ENCODE measurements around the gene STK39. TPM values are rescaled to one million over a fixed set of nuclear protein-coding genes. Genes with fewer than 3 reads are reported as not detected.

The STK39 gene
- total RNA-seq, 1 experiment from 2014 or later: 22.1 TPM

GRCh38 chr2:168159754-168160585 lies 87.4 kb downstream of the STK39 start:
- no peak overlapping the region for H4K5ac ChIP-seq (ENCODE audit: insufficient read length, low read depth, low read length)
- no peak overlapping the region for H2BK20ac ChIP-seq (ENCODE audit: low read depth, low read length, poor library complexity, severe bottlenecking)
- Mint-ChIP-seq H3K4me1 (peaks cover 3 to 11% of the 10 kb centered on the region in 2 experiments; a peak in 3 of 4 replicates), H3K4me3 (no peak overlapping the region), H3K36me3 (ENCODE audit: insufficient read depth in 1 of 3, low read depth in 3 of 3) (peaks cover 0 to 10% (median 7%) of the 10 kb centered on the region in 3 experiments; a peak in 3 of 7 replicates), H3K27me3 (ENCODE audit: low read depth) (no peaks in the 10 kb centered on the region), H3K27ac (no peak overlapping the region; a peak in 1 of 7 replicates), H3K9me3 (no peaks in the 10 kb centered on the region)
- H2BK15ac ChIP-seq (ENCODE audit: low read depth, low read length): no peak overlapping the region; the same call in 1 of the 2 replicates
- H2AK5ac ChIP-seq (ENCODE audit: insufficient read length, low read length): no peak overlapping the region
- no CpG with 5 or more reads among the region's 8 CpGs for WGBS (ENCODE audit: extremely low coverage, insufficient read length, low lambda C conversion rate)
- no peak overlapping the region for H2AFZ ChIP-seq (ENCODE audit: low read length)
- H2BK12ac ChIP-seq (ENCODE audit: insufficient read length, low read depth, low read length): no peak overlapping the region
- no peaks in the 10 kb centered on the region for H3K9me3 ChIP-seq (ENCODE audit: control insufficient read depth, low read depth, low read length)
- H2BK5ac ChIP-seq (ENCODE audit: insufficient read length, low read length): no peak overlapping the region
- H3K14ac ChIP-seq (ENCODE audit: insufficient read depth, low read length): no peak overlapping the region
- no peak overlapping the region for H3K9ac ChIP-seq (ENCODE audit: extremely low read depth, insufficient read length, low read length)
- no peak overlapping the region for H2BK120ac ChIP-seq (ENCODE audit: low read depth, low read length, poor library complexity, severe bottlenecking)
- no peak overlapping the region for H3K23ac ChIP-seq (ENCODE audit: insufficient read length, low read depth, low read length)
- H3K23me2 ChIP-seq (ENCODE audit: insufficient read length, low read depth, low read length, poor library complexity, severe bottlenecking): no peaks in the 10 kb centered on the region
- no peak overlapping the region for H3K4me2 ChIP-seq (ENCODE audit: insufficient read depth, insufficient read length, low read length)
- no peak overlapping the region for H3K18ac ChIP-seq (ENCODE audit: insufficient read length, low read depth, low read length)
- no peaks in the 10 kb centered on the region; the same call in 1 of the 2 replicates for H3K4me1 ChIP-seq (ENCODE audit: insufficient read depth, low read length)
- H3K4ac ChIP-seq (ENCODE audit: low read depth, low read length): no peak overlapping the region
- no peak overlapping the region for H3K27ac ChIP-seq (ENCODE audit: insufficient read length, low read depth, low read length)
- no peak for DNase-seq
- H4K91ac ChIP-seq (ENCODE audit: insufficient read length, low read depth, low read length): no peak overlapping the region
- no peaks in the 10 kb centered on the region for H3K27me3 ChIP-seq (ENCODE audit: insufficient read depth, low read length)
- H3T11ph ChIP-seq (ENCODE audit: low read length): no peak overlapping the region
- no peak overlapping the region for H3K56ac ChIP-seq (ENCODE audit: insufficient read length, low read depth, low read length)
- H3K79me1 ChIP-seq (ENCODE audit: insufficient read depth, low read depth, low read length, poor library complexity, severe bottlenecking): peaks cover 2% of the 10 kb centered on the region
- H4K20me1 ChIP-seq (ENCODE audit: control insufficient read depth, insufficient read depth, insufficient read length): no peaks in the 10 kb centered on the region
- TF ChIP-seq CTCF (conservative IDR thresholded peaks at IDR 0.05): no peak
- H3K79me2 ChIP-seq (ENCODE audit: insufficient read depth, low read length): no peaks in the 10 kb centered on the region
- H4K8ac ChIP-seq (replicated peaks; ENCODE audit: insufficient read length, low read depth, low read length): no peak overlapping the region
